ENCODE measurements around the gene ANKRD33.
"Not testable (repeated sequence)": the region's sequence is repeated elsewhere in the genome, so short reads cannot be mapped to it uniquely, and the experiment has no call there.

The ANKRD33 gene

GRCh38 chr12:51873251-51873994, 14.5 kb upstream of the ANKRD33 start:
- no peak for DNase-seq (ENCODE audit: low read depth, low spot score)
- no peak overlapping the region for H3K27ac ChIP-seq

DNA sequence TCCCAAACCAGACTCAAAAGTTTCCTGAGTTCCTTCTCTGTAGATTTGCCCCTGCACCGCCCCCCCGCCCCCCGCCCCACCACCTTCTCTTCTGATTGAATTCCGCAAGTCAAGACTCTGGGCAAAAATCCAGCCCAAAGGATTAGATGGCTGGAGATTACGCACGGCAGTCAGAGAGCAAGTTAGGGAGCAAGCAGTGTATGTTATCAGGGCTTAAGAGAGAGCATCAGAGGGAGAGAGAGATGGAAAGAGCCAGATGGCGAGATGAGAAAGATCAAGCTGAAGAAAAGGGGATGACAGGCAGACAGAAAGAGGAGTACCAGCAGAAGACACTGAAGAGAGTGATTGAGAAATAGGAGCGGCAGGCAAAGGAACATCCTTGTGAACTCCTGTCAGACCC, 13.9 kb upstream of the ANKRD33 start:
- no peak overlapping the region for H3K27ac ChIP-seq
- DNase-seq (ENCODE audit: low read depth, low spot score) = no peak

DNA sequence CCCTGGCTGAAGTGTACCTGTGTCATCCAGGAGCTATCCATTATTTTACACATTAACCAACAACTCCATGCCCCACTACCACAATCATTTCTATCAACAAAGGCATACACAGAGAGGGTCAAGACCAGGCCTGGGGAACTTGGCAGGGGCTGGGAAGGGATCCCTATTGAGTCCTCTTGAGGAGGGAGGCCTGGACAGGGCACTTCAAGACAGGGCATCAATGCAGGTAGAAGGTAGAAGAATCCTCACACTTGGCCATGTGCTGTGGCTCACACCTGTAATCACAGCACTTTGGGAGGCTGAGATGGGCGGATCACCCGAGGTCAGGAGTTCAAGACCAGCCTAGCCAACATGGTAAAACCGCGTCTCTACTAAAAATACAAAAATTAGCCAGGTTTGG, 13.4 kb upstream of the ANKRD33 start:
- H3K27ac ChIP-seq = no peak overlapping the region
- DNase-seq (ENCODE audit: low read depth, low spot score) = no peak

GRCh38 chr12:51879102-51879501, 8.8 kb upstream of the ANKRD33 start:
- H3K27ac ChIP-seq = no peak overlapping the region
- DNase-seq (ENCODE audit: low read depth, low spot score) = no peak

DNA sequence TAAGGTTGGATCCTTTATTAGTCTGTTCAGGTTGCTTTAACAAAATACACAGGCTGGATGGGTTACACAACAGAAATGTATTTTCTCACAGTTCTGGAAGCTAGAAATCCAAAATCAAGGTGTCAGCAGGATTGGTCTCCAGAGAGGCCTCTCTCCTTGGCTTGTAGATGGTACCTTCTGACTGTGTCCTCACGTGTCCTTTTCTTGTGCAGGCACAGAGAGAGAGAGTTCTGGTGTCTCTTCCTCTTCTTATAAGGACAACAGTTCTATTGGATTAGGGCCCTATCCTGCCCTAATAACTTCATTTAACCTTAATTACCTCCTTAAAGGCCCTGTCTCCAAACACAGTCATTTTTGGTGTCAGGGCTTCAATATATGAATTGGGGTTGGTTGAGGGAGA, 4.6 kb upstream of the ANKRD33 start:
- DNase-seq (ENCODE audit: low read depth, low spot score) = no peak

GRCh38 chr12:51883998-51884675, 3.8 kb upstream of the ANKRD33 start:
- no peak for DNase-seq (ENCODE audit: low read depth, low spot score)
- H3K27ac ChIP-seq = no peak overlapping the region

More for the DNA sequence above, 4.6 kb upstream of the ANKRD33 start:
- no peak overlapping the region for H3K27ac ChIP-seq

DNA sequence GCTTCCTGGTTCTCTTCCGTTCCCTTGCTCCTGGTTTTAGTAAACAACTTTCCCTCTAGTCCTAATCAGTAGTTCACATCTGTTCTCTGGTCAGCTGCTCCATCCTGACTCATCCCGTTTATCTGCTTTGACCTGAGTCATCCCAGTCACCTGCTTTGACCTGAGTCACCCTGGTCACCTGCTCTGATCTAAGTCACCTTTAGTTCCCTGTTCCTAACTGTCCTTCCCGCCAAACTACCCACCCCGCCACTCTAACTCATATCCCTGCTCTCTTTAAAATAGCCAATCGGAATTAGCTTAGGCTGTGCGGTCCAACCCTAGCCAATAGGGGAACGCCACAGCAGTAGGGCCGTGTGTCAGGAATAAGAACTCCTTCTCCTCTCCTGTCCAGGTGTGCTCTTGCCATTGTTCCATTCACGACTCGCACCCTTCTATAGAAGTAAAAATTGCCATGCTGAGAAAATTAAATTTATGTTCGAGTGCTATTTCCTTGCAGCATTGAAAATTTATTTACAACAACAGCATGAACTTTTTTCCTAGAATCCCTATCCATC, 3.1 kb upstream of the ANKRD33 start:
- H3K27ac ChIP-seq = peak overlapping the region; percentile 24
- DNase-seq (ENCODE audit: low read depth, low spot score) = peak; percentile 26

- H3K27ac ChIP-seq = peak overlapping the region; percentile 24
- DNase-seq (ENCODE audit: low read depth, low spot score) = not testable (repeated sequence)
Measured at GRCh38 chr12:51885294-51886020, 2.4 kb upstream of the ANKRD33 start.

GRCh38 chr12:51886021-51886710, 1.7 kb upstream of the ANKRD33 start:
- peak overlapping the region; percentile 24 for H3K27ac ChIP-seq
- DNase-seq (ENCODE audit: low read depth, low spot score) = no peak

- H3K27ac ChIP-seq = no peak overlapping the region
- DNase-seq (ENCODE audit: low read depth, low spot score) = no peak
Measured at GRCh38 chr12:51888316-51889215, 663 bp downstream of the ANKRD33 start.

DNA sequence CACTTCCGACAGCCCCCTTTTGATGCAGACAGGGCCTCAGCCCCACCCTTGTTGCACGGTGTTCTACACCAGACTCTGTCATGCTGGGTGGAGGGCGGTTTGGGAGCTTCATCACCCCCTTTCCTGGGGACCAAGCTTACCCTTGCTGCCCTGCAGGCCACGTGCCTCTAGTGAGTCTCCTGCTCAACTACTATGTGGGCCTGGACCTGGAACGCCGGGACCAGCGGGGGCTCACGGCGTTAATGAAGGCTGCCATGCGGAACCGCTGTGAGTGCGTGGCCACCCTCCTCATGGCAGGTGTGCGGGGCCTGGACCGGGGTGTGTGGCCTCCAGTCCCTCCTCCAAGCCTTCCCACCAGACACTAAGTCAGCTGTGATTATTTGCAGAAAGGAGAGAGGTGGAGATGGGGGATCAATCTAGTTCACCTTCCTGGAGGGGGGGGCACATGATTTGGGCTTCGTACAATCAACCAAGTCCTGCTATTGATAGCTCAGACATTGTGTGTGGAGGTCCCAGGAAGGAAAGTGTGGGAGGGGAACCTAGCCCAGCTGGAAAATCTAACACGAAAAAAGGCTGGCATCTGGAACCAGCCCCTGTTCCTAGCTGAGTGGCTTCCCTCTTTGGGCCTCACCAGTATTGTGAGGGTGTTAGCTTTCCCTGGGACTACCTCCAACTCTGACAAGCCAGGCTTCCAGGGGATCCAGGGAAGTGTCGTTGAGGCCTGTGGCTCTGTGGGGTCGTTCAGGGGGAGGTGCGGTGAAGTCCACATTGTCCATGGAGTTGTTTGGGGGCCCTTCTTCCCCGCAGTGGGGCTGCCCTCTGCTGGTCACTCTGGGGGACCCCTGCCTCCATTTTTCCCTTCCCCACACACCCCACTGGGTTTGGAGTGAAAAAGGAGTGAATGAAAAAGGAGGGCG, 1.6 kb downstream of the ANKRD33 start:
- H3K27ac ChIP-seq = no peak overlapping the region
- no peak for DNase-seq (ENCODE audit: low read depth, low spot score)

DNA sequence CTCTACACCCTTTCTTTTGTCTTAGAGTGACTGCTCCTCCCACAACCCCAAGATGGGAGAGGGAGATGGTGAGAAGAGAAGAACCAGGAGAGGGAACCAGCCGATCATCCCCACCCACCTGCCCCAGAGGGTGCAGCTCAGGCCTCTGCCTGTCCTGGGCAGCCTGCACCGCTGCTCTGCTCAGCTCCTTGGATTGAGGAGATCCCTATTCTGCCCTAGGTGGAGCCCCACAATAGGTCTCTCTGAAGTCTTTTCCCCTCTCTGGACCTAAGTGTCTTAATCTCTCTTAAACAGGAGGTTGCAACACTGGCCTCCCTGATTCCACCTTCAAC, 2.2 kb downstream of the ANKRD33 start:
- H3K27ac ChIP-seq = no peak overlapping the region
- no peak for DNase-seq (ENCODE audit: low read depth, low spot score)

GRCh38 chr12:51890511-51891171, 2.7 kb downstream of the ANKRD33 start:
- DNase-seq (ENCODE audit: low read depth, low spot score) = no peak
- H3K27ac ChIP-seq = no peak overlapping the region

GRCh38 chr12:51891843-51892242, 3.9 kb downstream of the ANKRD33 start:
- DNase-seq (ENCODE audit: low read depth, low spot score) = no peak
- no peak overlapping the region for H3K27ac ChIP-seq

DNA sequence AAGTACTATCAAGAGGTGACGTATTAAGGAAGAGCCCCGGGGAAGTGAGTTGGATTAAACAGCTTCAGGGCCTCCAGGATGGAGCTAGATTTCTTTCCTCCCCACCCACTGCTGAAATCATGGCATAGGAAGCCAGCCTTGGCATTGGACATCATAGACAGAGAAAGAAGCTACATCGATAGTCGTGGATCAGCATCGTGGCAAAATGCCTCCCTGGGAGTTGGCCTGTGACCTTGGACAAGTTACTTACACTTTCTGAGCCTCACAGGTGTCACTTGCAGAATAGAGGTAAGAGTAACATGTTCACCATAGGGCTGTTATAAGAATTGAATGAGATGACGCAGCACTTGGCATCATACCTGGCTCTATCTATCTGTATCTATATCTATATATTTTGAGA, 5.9 kb downstream of the ANKRD33 start:
- H3K27ac ChIP-seq = no peak overlapping the region
- DNase-seq (ENCODE audit: low read depth, low spot score) = no peak

DNA sequence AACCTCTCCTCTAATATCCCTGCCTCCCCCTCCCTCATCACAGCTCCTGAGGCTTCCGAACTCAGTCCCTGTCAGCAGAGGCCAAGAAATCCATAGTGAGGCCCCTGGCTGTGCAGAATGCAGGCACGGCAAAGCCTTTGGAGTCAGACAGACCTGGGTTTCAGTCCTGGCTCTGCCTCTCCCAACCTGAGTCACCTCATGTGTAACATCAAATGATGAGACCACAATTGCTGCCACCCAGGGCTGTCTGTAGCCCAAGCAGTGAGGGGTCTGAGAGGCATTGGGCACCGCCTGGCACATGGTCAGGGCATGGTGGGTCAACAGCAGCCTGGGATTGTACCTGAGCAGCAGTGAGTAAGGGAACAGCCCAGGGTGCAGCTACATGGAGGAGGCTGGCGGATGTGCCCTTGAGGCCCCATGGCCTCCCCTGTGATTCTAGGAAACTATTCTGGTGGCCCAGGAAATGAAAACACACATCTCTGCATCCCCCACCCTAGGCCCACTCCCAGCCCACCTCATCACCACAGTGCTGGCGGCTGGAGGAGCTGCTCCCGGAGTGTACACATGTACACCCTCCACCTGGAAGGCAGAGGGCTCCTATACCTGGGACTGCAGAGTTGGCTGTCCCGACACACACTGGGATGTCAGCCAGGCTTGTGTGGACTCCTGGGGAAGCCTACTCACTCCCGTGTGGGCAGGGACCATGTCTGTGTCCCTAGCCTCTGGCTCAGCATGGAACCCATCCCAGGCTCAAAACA, 7.7 kb downstream of the ANKRD33 start:
- H3K27ac ChIP-seq = no peak overlapping the region
- no peak for DNase-seq (ENCODE audit: low read depth, low spot score)

GRCh38 chr12:51896236-51896635, 8.3 kb downstream of the ANKRD33 start:
- DNase-seq (ENCODE audit: low read depth, low spot score) = no peak
- no peak overlapping the region for H3K27ac ChIP-seq

All from epithelial cell of prostate (primary cell).